Large intestine (tissue), 3 donors: ENCODE measurements around the gene MROH7. TPM values are rescaled to one million over a fixed set of nuclear protein-coding genes. Genes with fewer than 3 reads are reported as not detected.

ENCODE experiments used
- DNase-seq, 2 donors: peaks; one replicate each; pipeline versions ENCODE4 v3.0.0 to v3.0.0-alpha.2; 2013
- H3K27ac ChIP-seq: one replicate; pipeline ENCODE4 v1.5.1; 2013; ENCODE audit warnings: low read length
- H3K27me3 ChIP-seq: 2 replicates; pipeline ENCODE4 v1.6.1; 2013; ENCODE audit warnings: low read length; ENCODE audit not compliant: control insufficient read depth, insufficient read depth
- H3K36me3 ChIP-seq: 2 replicates; pipeline ENCODE4 v1.6.1; 2013; ENCODE audit warnings: low read length; ENCODE audit not compliant: control insufficient read depth, insufficient read depth
- H3K4me1 ChIP-seq: one replicate; pipeline ENCODE4 v1.6.1; 2013; ENCODE audit warnings: low read length; ENCODE audit not compliant: control insufficient read depth, insufficient read depth
- H3K4me3 ChIP-seq: one replicate; pipeline ENCODE4 v1.5.1; 2013; ENCODE audit warnings: low read length
- H3K9me3 ChIP-seq: one replicate; pipeline ENCODE4 v1.6.1; 2013; ENCODE audit warnings: mild to moderate bottlenecking, low read depth, low read length, moderate library complexity; ENCODE audit not compliant: control insufficient read depth
- WGBS: methylation state at CpG from one replicate; pipeline ENCODE4 v1.1.5; 2013; ENCODE audit warnings: low lambda C conversion rate; ENCODE audit not compliant: insufficient coverage; 5-methylcytosine and 5-hydroxymethylcytosine counted together
- polyA plus RNA-seq: library from polyadenylated mRNA; unstranded; fragments of 120-200 nt; gene quantifications from one replicate; pipeline ENCODE4 v1.2.1, GENCODE V29; 2013

Gene MROH7
- polyA plus RNA-seq, 1 donor, result 25.1 TPM

- Histone ChIP-seq H3K4me3 (no peak overlapping the region), H3K9me3 (no peaks in the 10 kb centered on the region), H3K36me3 (peaks cover 20% of the 10 kb centered on the region), H3K27me3 (no peaks in the 10 kb centered on the region), H3K4me1 (no peaks in the 10 kb centered on the region), H3K27ac (no peak overlapping the region)
- DNase-seq, result no peak
- WGBS, result no CpG with 5 or more reads among the region's 17 CpGs
These were observed 37.4 kb downstream of the MROH7 start for GRCh38 chr1:54678776-54679643.

- WGBS, result no CpG with 5 or more reads among the region's 7 CpGs
- Histone ChIP-seq H3K27me3 (no peaks in the 10 kb centered on the region), H3K36me3 (peaks cover 17% of the 10 kb centered on the region), H3K4me1 (no peaks in the 10 kb centered on the region), H3K9me3 (no peaks in the 10 kb centered on the region), H3K4me3 (no peak overlapping the region), H3K27ac (no peak overlapping the region)
- no peak for DNase-seq
These were observed 38.1 kb downstream of the MROH7 start for GRCh38 chr1:54679706-54680105.

- Histone ChIP-seq H3K4me3 (no peak overlapping the region), H3K4me1 (no peaks in the 10 kb centered on the region), H3K36me3 (peaks cover 18% of the 10 kb centered on the region), H3K27me3 (no peaks in the 10 kb centered on the region), H3K27ac (no peak overlapping the region), H3K9me3 (no peaks in the 10 kb centered on the region)
- no CpG with 5 or more reads among the region's 8 CpGs for WGBS
- DNase-seq, result no peak
These were observed 38.8 kb downstream of the MROH7 start for GRCh38 chr1:54680387-54680786.

GRCh38 chr1:54681358-54681757 lies 39.8 kb downstream of the MROH7 start:
- Histone ChIP-seq H3K9me3 (no peaks in the 10 kb centered on the region), H3K4me3 (no peak overlapping the region), H3K27ac (no peak overlapping the region), H3K36me3 (peaks cover 19% of the 10 kb centered on the region), H3K4me1 (no peaks in the 10 kb centered on the region), H3K27me3 (no peaks in the 10 kb centered on the region)
- DNase-seq, result peak; percentile 28 to 78

- no CpG with 5 or more reads among the region's 6 CpGs for WGBS
- no peak overlapping the region for H3K27ac ChIP-seq
- no peak for DNase-seq
- H3K4me1 ChIP-seq, result no peaks in the 10 kb centered on the region
- no peak overlapping the region for H3K4me3 ChIP-seq
- H3K9me3 ChIP-seq, result no peaks in the 10 kb centered on the region
- H3K27me3 ChIP-seq, result no peaks in the 10 kb centered on the region
- H3K36me3 ChIP-seq, result peaks cover 19% of the 10 kb centered on the region
These were observed 41.9 kb downstream of the MROH7 start for GRCh38 chr1:54683453-54683852.

GRCh38 chr1:54685335-54685905 lies 43.8 kb downstream of the MROH7 start:
- no peak overlapping the region for H3K27ac ChIP-seq
- no CpG with 5 or more reads among the region's 4 CpGs for WGBS
- H3K36me3 ChIP-seq, result peaks cover 13% of the 10 kb centered on the region
- H3K27me3 ChIP-seq, result no peaks in the 10 kb centered on the region
- H3K9me3 ChIP-seq, result no peaks in the 10 kb centered on the region
- no peaks in the 10 kb centered on the region for H3K4me1 ChIP-seq
- no peak for DNase-seq
- H3K4me3 ChIP-seq, result no peak overlapping the region

GRCh38 chr1:54686155-54686554 lies 44.6 kb downstream of the MROH7 start:
- Histone ChIP-seq H3K9me3 (no peaks in the 10 kb centered on the region), H3K36me3 (peaks cover 11% of the 10 kb centered on the region), H3K4me1 (no peaks in the 10 kb centered on the region), H3K27ac (no peak overlapping the region), H3K27me3 (no peaks in the 10 kb centered on the region), H3K4me3 (no peak overlapping the region)
- WGBS, result no CpG with 5 or more reads among the region's 11 CpGs
- no peak for DNase-seq

- DNase-seq, result no peak
- H3K27ac ChIP-seq, result no peak overlapping the region
- no CpG with 5 or more reads among the region's 8 CpGs for WGBS
- no peaks in the 10 kb centered on the region for H3K4me1 ChIP-seq
- no peaks in the 10 kb centered on the region for H3K27me3 ChIP-seq
- H3K36me3 ChIP-seq, result peaks cover 6% of the 10 kb centered on the region
- H3K9me3 ChIP-seq, result no peaks in the 10 kb centered on the region
- H3K4me3 ChIP-seq, result no peak overlapping the region
These were observed 53.2 kb downstream of the MROH7 start for GRCh38 chr1:54694771-54695170.

GRCh38 chr1:54695221-54695620 lies 53.6 kb downstream of the MROH7 start:
- Histone ChIP-seq H3K27me3 (no peaks in the 10 kb centered on the region), H3K27ac (no peak overlapping the region), H3K9me3 (no peaks in the 10 kb centered on the region), H3K4me3 (no peak overlapping the region), H3K36me3 (peaks cover 6% of the 10 kb centered on the region), H3K4me1 (no peaks in the 10 kb centered on the region)
- no CpG with 5 or more reads among the region's 15 CpGs for WGBS
- no peak for DNase-seq

- no peaks in the 10 kb centered on the region for H3K27me3 ChIP-seq
- no peak for DNase-seq
- 100% methylated on average over 1 of the region's 1 CpG for WGBS
- peaks cover 6% of the 10 kb centered on the region for H3K36me3 ChIP-seq
- H3K4me1 ChIP-seq, result no peaks in the 10 kb centered on the region
- H3K9me3 ChIP-seq, result no peaks in the 10 kb centered on the region
- H3K4me3 ChIP-seq, result no peak overlapping the region
- H3K27ac ChIP-seq, result no peak overlapping the region
These were observed 54.2 kb downstream of the MROH7 start for GRCh38 chr1:54695764-54696163.

GRCh38 chr1:54696262-54696661 lies 54.7 kb downstream of the MROH7 start:
- 87% methylated on average over 2 of the region's 3 CpGs for WGBS
- H3K36me3 ChIP-seq, result peaks cover 6% of the 10 kb centered on the region
- H3K27me3 ChIP-seq, result no peaks in the 10 kb centered on the region
- H3K9me3 ChIP-seq, result no peaks in the 10 kb centered on the region
- no peak overlapping the region for H3K27ac ChIP-seq
- DNase-seq, result no peak
- H3K4me3 ChIP-seq, result no peak overlapping the region
- no peaks in the 10 kb centered on the region for H3K4me1 ChIP-seq
